BJ (cell line): ENCODE measurements around the gene RILP. TPM values are rescaled to one million over a fixed set of nuclear protein-coding genes. Genes with fewer than 3 reads are reported as not detected.
A peak's percentile ranks its signal among the peaks of the same experiment; 100 is the strongest.
"Not testable (repeated sequence)": the region's sequence is repeated elsewhere in the genome, so short reads cannot be mapped to it uniquely, and the experiment has no call there.

ENCODE experiments used
- CTCF ChIA-PET: fragments of 350-600 bp; formaldehyde crosslinking; extraction: SDS; loops from one replicate; lab custom pipeline; 2021; ENCODE audit warnings: antibody characterized with exemption, inconsistent platforms; lab: Yijun Ruan, JAX
- POLR2A ChIA-PET: fragments of 300-600 bp; sonication (Branson Sonifier 250); formaldehyde crosslinking; extraction: SDS; loops from one replicate; lab custom pipeline; 2021; ENCODE audit warnings: antibody characterized with exemption; lab: Charles Lee
- DNase-seq: peaks from one replicate; pipeline ENCODE4 v3.0.0-alpha.2; 2011; ENCODE audit warnings: low read depth
- H3K27me3 ChIP-seq: 2 replicates; pipeline ENCODE4 v1.6.0; 2011; ENCODE audit warnings: low read length; ENCODE audit not compliant: control insufficient read depth, insufficient read depth
- H3K36me3 ChIP-seq: 2 replicates; pipeline ENCODE4 v1.5.1; 2011; ENCODE audit warnings: low read length; ENCODE audit not compliant: control insufficient read depth, insufficient read depth
- H3K4me3 ChIP-seq: 2 replicates; pipeline ENCODE4 v1.5.1; 2011; ENCODE audit warnings: low read depth, mild to moderate bottlenecking, control low read depth, low read length
- polyA plus RNA-seq: library from polyadenylated mRNA; depleted of rRNA; stranded (reverse); fragments of >200 nt; gene quantifications from 2 replicates; pipeline ENCODE4 v1.2.3, GENCODE V29; 2011
- TF ChIP-seq, protein P1 (sequence below): IDR thresholded peaks from 2 replicates; pipeline ENCODE4 v1.5.1; 2011; ENCODE audit warnings: low read depth, mild to moderate bottlenecking, control low read depth, inconsistent platforms, low read length, moderate library complexity; ENCODE audit not compliant: insufficient read depth

RILP gene
- polyA plus RNA-seq, 1 experiment: 6.2 TPM

- TF ChIP-seq, protein P1, sequence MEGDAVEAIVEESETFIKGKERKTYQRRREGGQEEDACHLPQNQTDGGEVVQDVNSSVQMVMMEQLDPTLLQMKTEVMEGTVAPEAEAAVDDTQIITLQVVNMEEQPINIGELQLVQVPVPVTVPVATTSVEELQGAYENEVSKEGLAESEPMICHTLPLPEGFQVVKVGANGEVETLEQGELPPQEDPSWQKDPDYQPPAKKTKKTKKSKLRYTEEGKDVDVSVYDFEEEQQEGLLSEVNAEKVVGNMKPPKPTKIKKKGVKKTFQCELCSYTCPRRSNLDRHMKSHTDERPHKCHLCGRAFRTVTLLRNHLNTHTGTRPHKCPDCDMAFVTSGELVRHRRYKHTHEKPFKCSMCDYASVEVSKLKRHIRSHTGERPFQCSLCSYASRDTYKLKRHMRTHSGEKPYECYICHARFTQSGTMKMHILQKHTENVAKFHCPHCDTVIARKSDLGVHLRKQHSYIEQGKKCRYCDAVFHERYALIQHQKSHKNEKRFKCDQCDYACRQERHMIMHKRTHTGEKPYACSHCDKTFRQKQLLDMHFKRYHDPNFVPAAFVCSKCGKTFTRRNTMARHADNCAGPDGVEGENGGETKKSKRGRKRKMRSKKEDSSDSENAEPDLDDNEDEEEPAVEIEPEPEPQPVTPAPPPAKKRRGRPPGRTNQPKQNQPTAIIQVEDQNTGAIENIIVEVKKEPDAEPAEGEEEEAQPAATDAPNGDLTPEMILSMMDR: no peak
- POLR2A ChIA-PET: no interaction called here
- no peak overlapping the region for H3K4me3 ChIP-seq
- no peak for DNase-seq
- H3K36me3 ChIP-seq: peaks cover 55% of the 10 kb centered on the region
- H3K27me3 ChIP-seq: no peaks in the 10 kb centered on the region
- CTCF ChIA-PET: interaction anchor here (2.4 kb wide), 1 partner anchor 15 kb away, joined by 9 read pairs; no protein-coding TSS in a partner anchor
Measured at GRCh38 chr17:1653735-1654134, 4.1 kb upstream of the RILP start.

DNA sequence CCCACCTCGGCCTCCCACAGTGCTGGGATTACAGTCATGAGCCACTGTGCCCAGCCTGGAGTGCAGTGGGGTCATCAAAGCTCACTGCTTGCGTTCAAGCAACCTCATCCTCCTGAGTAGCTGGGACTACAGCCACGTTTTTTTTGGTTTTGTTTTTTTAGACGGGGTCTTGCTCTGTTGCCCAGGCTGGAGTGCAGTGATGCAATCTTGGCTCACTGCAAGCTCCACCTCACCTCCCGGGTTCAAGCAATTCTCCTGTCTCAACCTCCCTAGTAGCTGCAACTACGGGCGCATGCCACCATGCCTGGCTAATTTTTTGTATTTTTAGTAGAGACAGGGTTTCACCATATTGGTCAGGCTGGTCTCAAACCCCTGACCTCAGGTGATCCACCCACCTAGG, 3.1 kb upstream of the RILP start:
- H3K36me3 ChIP-seq: peaks cover 47% of the 10 kb centered on the region
- DNase-seq, POLR2A ChIA-PET, H3K27me3 ChIP-seq, H3K4me3 ChIP-seq: not testable (repeated sequence)
- CTCF ChIA-PET: interaction anchor here (1.1 to 2.4 kb wide), 3 partner anchors 8 to 79 kb away, joined by 3 to 9 read pairs (median 7); no protein-coding TSS in a partner anchor

DNA sequence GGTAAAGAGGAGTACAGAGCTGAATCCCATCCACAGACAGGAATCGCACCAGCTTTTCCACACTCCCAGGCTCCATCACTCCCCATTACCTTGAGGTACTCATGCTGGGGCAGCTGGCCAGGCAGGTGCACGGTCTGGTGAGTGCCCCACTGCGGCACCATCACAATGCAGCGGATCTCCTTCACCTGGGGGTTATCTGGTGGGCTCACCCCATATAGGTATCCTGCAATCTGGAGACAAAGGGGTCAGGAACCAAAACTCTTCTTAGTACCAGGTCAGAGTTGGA, 1.8 kb upstream of the RILP start:
- TF ChIP-seq, protein P1: no peak
- H3K27me3 ChIP-seq: no peaks in the 10 kb centered on the region
- DNase-seq: no peak
- peaks cover 43% of the 10 kb centered on the region for H3K36me3 ChIP-seq
- ChIA-PET CTCF (interaction anchor here (0.9 to 2.4 kb wide), 4 partner anchors 9 to 77 kb away, joined by 3 to 9 read pairs (median 6); no protein-coding TSS in a partner anchor), POLR2A (no interaction called here)
- H3K4me3 ChIP-seq: no peak overlapping the region

DNA sequence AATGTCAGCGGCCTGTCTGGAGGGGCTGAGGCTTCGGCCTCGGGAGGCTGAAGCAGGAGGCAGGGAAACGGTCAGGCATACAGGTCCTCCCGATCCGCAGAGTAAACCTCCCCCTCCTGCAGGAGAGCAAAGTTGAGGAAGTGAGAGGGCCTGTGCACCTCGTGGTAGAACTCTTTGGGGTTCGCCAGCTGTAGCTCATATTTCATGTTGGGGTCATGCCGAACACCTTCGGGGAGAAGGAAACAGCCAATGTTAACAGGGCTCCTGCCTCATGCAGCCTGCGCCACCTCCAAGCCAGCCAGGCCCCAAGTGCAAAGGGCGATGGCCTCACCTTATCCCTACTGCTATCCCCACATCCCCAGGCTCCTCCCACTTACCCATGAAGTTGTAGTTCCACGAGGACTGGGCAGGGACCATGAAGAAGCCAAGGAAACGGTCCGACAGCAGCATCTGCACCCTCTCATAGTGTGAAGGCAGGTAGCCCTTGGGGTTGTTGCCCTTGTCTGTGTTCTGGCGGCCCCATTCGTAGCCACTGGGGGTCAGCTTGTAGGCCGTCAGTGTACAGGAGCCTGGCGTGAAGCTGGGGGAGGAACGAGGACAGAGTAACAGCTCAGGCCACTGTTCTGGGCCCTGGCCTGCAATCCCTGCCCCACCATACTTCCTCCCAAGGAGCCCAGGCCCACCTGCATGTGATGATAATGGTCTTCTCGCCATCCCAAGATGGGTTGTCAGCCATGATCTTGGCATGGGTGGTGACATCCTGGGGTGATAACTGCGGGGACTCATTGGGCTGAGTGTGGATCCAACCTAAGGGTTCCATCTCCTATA, 1.3 kb upstream of the RILP start:
- DNase-seq: no peak
- TF ChIP-seq, protein P1: no peak
- peaks cover 41% of the 10 kb centered on the region for H3K36me3 ChIP-seq
- ChIA-PET CTCF (interaction anchor here (0.9 to 3.2 kb wide), 6 partner anchors 9 to 77 kb away, joined by 3 to 18 read pairs (median 5); no protein-coding TSS in a partner anchor), POLR2A (no interaction called here)
- no peaks in the 10 kb centered on the region for H3K27me3 ChIP-seq
- no peak overlapping the region for H3K4me3 ChIP-seq

DNA sequence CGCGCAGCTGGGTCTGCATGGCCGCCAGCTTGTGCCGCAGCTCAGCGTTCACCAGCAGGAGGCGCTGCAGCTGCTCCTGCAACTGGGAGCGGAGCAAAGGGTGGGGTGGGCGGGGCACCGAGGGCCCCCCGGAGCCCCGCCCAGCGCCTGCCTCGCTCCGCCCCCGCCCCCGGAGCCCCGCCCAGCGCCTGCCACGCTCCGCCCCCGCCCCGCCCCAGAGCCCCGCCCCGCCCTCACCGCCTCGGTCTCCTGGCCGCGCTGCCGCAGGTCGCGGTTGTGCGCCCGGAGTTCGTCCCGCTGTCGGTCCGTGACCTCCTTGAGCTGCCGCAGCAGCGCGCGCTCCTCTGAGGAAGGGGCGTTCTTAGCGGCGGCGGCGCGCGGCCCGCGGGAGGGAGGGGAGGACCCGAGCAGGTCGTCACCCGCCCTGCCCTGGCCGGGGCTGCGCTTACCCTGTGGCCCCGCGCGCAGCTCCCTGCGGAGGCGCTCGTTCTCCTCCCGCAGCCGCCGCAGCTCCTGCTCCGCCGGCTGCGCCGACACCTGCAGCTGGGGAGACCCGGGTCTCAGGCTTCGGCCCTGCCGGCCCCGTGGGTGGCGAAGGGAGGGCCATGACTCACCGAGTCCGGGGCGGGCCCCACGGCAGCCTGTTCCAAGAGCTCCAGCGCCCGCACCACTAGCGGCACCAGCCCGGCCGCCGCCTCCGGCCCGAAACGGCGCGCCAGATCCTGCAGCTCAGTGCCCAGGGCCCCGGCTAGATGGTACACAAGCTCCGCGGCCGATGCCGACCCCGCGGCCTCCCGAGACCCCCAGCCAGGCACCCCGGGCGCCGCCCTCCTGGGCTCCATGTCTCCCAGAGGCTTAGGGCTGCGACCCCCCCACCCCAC, 463 bp downstream of the RILP start:
- peak; percentile 67 for DNase-seq
- CTCF ChIA-PET: interaction anchor here (0.5 to 3.2 kb wide), 26 partner anchors 11 to 467 kb away, joined by 3 to 36 read pairs (median 4); partner anchors contain the start of genes PITPNA and SLC43A2
- TF ChIP-seq, protein P1: peak; percentile 84
- POLR2A ChIA-PET: interaction anchor here (0.6 to 0.8 kb wide), 4 partner anchors 35 to 164 kb away, joined by 4 to 14 read pairs (median 6); no protein-coding TSS in a partner anchor
- H3K27me3 ChIP-seq: no peaks in the 10 kb centered on the region
- H3K36me3 ChIP-seq: peaks cover 32% of the 10 kb centered on the region
- peak overlapping the region; percentile 63 for H3K4me3 ChIP-seq
